HG03159 (cell line): Measurements from ENCODE around the gene ACSM5.
"Not testable (repeated sequence)": the region's sequence is repeated elsewhere in the genome, so short reads cannot be mapped to it uniquely, and the experiment has no call there.

Experiments used
- ATAC-seq: cut with Tn5 transposase; IDR thresholded peaks from one replicate; pipeline ENCODE4 v1.9.1; 2021; ENCODE audit warnings: mild to moderate bottlenecking, moderate library complexity; ENCODE audit not compliant: unreplicated experiment

The ACSM5 gene

DNA sequence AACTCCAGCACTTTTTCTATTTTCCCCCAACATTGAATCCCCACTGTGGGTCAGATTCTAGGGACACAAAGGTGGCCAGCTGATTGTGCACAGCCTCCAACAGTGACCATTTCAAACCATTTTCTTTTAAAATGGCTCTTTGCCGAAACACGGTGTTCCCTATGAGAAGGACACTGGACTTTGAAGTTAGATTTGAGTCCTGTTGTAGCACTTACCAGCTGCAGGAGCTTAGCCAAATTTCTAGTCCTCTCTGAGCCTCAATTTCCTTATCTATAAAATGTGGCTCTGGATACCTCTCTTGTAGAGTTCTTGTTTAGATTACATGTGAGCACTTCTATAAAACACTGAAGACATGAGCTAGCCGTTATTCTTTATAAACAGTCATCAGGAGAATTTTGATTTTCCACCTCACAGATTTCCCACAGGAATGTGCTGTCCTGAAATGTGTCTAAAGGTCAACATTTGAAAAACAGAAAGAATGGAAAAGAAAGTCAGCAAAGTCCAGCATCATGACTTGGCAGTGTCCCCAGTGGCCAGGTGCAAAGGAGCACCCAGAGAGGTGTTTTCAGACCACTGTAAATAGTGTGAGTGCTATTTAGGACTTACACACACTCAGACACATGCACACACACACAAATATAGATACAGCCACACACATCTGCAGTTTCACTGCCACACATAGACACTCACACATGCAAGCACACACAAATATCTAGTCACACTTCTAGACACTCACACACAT, 37.5 kb downstream of the ACSM5 start:
- ATAC-seq, result not testable (repeated sequence)

DNA sequence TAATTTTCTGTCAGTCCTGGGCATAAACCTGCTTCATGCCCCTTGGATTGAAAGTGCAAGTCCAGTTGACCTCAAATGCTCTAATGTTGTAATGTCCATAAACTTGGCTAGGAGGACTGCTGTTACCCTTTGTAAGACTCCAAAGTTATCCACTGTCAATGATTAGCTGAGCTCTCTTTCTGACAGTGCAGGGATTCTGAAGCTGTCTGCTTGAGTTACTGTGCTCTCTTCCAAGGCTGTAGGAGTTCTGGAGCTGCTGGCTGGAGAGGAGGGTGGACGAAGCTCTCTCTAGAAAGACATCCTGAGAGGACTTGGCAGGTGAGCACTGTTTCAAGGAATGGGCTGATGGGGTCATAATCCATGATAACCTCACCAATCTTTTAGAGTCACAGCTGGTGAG, 42.0 kb downstream of the ACSM5 start, which contains the start of gene ACSM2A:
TSS of gene ACSM2A (plus strand) at position 158 of the 400 bp plus-strand sequence. CDS start 8,594 bp downstream, outside the sequence.
- ATAC-seq, result not testable (repeated sequence)

DNA sequence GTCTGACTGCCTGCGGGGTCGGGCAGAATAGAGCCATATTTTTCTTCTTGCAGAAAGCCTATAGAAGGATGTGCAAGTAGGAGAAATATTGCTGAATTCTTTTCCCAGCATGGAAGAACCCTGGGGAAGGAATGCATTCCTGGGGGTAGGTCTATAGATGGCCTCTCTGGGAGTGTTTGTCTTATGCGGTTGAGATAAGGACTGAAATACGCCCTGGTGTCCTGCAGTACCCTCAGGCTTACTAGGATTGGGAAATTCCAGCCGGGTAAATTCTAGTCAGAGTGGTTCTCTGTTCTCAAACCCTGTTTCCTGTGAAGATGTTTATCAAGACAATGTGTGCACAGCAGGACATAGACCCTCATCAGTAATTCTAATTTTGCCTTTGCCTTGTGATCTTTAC, 44.3 kb downstream of the ACSM5 start:
- ATAC-seq, result not testable (repeated sequence)

DNA sequence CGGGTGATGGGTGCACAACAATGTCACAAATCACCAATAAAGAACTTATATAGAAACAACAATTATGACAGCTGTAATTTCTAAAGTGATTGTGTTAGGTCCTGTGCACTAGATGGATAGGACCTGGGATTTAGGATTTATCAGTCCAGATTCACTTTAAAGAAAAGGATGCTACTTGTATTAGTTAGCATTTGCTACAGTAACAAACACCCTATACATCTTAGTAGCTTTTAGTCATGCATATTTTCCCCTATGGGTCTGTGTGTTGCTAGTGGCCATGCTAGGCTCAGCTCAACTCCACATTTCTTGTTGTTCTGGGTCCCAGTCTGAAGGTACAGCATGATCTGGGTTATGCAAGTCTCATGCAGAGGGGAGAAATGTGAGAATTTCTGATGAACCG, 49.9 kb downstream of the ACSM5 start:
- ATAC-seq, result not testable (repeated sequence)

DNA sequence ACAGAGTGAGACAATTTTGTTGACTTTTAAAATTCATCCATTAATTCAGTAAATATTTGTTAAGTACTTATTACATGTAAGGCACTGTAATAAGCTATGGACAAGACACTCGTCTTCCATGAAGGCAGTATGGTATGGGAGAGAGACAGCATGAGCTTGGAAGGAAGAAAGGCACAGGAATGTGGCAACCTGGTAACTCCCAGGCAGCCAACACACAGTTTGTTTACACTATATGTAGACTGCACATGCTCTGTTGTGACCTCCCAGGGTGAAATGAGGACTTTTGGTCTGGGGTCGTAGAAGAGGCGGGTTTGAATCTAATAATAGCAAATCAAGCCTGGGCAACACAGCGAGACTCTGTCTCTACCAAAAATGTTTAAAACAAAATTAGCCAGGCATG, 51.0 kb downstream of the ACSM5 start:
- ATAC-seq, result not testable (repeated sequence)

DNA sequence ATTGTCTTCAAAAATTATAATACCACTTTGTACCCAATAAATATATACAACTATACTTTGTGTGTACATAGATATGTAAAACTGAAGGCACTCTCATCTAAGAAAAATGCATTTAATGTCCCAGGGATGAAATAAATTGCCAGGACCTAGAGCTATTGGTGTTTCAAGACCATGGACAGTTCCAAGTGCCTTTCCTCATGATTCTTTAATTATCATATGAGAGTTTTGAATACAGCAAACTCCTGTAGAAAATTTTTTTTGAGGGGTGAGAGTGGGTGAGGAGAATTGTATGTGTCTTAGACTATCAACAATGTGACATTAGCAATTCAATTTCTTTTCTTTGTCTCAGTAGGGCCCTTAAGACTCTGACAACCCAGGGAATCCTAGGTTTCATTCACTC, 59.6 kb downstream of the ACSM5 start:
- not testable (repeated sequence) for ATAC-seq

DNA sequence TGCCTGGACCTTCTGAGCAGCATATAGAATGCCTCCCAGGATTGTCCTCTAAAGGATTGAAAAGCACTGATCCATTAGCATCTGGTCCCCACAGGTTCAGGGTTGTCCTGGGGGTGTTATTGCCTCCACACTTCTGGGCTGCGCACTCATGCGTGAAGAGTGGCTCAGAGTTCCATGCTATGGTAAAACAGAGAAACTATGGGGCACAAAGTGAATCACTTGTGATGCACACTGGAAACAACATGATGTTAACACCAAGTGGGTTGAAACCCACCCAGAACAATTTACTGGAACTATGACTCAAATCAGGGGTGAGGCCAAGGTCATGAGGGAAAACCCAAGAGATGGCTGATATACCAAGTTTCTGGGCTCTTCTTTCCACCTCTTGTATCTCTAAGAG, 60.6 kb downstream of the ACSM5 start:
- not testable (repeated sequence) for ATAC-seq

DNA sequence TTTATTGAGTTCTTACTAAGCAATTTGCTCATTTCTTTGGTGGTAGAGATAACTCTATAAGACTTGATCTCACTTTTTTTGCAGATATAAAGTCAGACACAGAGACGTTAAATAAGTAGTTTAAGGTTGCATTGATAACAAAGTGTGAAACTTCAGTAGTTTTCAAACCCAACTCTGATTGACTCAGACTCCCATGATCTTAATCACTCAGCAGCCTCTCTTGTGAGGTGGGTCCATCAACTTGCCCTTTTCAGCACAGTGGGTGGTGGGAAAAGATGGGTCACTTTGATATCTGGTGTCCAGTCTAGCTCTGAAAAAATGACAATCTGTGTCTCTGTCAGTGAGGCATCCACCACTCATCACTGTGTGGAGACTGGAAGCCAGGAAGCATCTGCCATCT, 61.4 kb downstream of the ACSM5 start:
- ATAC-seq, result not testable (repeated sequence)

DNA sequence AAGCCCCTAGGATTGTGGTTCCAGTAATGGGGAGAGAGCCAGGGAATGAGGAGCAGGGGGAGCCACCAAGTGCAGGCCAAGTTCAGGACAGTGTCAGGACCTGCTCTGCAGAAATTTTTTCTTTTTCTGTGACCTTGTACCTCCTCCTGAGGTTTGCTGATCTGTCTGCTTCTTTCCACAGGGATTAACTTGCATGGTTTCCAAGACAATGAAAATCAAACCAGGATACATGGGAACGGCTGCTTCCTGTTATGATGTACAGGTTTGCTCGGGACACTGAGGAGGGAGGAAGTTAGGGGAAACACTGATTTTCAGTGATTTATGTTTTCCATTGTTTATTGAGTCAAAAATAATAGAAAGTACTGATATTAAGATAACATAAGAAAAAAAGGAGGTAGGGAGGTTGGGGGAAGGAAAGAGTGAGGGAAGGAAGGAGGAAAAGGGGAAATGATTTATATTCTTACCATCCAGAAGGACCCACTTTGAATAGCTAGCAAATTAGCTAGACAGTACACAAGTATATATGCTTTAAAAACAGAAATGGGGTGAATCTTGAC, 67.9 kb downstream of the ACSM5 start:
- ATAC-seq, result not testable (repeated sequence)

DNA sequence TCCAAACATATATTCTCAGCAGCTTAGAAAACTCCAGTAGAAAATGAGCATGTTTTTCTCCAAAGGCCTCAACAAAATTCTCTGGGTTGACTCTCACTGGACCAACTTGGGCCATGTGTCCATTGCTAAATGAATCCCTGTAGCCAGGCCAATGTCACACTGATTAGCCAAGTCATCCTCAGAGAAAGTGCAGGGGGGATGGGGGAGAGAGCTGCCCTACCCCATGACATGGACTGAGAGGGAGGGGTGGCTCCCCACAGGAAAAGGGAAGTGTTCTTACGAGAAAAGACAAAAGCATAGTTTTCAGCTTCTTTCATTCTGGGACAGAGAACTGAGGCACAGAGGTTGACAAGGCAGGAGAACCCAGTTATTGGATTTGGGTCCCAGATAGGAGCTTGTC, 74.7 kb downstream of the ACSM5 start:
- ATAC-seq, result not testable (repeated sequence)

DNA sequence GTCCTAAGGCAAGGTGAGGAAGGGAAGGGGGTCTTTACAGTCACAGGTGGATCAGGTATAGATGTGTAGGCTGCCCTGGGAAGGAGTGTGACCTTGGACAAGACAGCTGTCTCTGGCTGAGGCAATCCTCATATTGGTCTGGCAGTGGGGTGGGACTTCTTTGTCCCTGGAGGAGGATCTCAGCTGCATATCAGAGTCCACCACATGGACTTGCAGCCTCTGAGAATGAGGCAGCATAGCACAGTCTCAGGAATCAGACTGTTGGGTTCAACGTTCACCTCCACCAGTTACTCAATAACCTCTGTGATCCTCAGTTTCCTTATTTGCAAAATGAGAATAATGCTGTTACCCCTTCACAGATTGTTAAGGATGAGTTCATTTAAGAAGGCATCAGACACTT, 75.4 kb downstream of the ACSM5 start:
- no peak for ATAC-seq

DNA sequence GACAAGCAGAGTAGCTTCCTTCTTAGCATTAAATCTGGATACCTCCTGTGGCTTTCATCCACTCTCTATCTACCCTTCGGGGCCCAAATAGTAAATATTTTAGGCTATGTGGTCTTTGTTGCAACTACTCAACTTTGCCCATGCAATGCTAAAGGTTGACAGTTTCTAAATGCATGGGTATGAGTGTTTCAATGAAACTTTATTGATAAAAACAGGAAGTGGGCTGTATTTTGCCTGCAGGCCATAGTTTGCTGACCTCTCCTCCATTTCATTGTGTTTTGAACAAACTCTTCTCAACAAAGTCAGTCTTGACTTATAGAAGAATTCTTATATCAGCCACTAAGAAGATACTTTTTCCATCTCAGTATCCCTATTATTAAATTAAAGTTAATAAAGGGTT, 76.1 kb downstream of the ACSM5 start:
- ATAC-seq, result no peak
